T-helper 2 cell treated with Interferon-gamma antibody and Interleukin-4, amounts not matched to agents 5 μg/mL and 100 μg/mL, for 36 hours (primary cell): ENCODE data around the gene TEX22.

Source experiments
- DNase-seq: peaks from one replicate; pipeline ENCODE4 v3.0.0; 2021; ENCODE audit warnings: low spot score
- H3K27ac Mint-ChIP-seq: one replicate; pipeline ENCODE4 v1.8.0; 2021; ENCODE audit warnings: mild to moderate bottlenecking, mixed read lengths
- H3K27me3 Mint-ChIP-seq: one replicate; pipeline ENCODE4 v1.8.0; 2021; ENCODE audit warnings: low read depth, mixed read lengths
- H3K36me3 Mint-ChIP-seq: one replicate; pipeline ENCODE4 v1.8.0; 2021; ENCODE audit warnings: low read depth, mixed read lengths
- H3K4me1 Mint-ChIP-seq: one replicate; pipeline ENCODE4 v1.8.0; 2021; ENCODE audit warnings: low read depth, mixed read lengths
- H3K4me3 Mint-ChIP-seq: one replicate; pipeline ENCODE4 v1.8.0; 2022; ENCODE audit warnings: mild to moderate bottlenecking, moderate library complexity, mixed read lengths
- H3K9me3 Mint-ChIP-seq: one replicate; pipeline ENCODE4 v1.8.0; 2021; ENCODE audit warnings: mixed read lengths

TEX22 gene, protein sequence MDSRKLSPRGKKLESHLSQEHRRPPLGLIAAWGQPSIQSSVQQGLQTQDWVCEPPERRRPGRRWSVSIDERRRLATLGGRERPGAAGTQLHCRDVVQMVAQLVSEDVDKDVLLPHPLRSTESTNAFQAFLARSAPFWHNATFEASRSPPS

GRCh38 chr14:105398044-105398725 is at the start of gene TEX22:
Gene TEX22, plus strand, starts transcription at chr14:105398538. Its CDS starts 803 bp downstream, at chr14:105399341.
- Mint-ChIP-seq H3K9me3 (peaks cover 11% of the 10 kb centered on the region), H3K27me3 (no peaks in the 10 kb centered on the region), H3K4me1 (peaks cover 5% of the 10 kb centered on the region), H3K4me3 (peak within 1 kb of the TSS; percentile 93), H3K36me3 (peaks cover 35% of the 10 kb centered on the region), H3K27ac (peak within 1 kb of the TSS; percentile 90)
- DNase-seq: peak; percentile 91

DNA sequence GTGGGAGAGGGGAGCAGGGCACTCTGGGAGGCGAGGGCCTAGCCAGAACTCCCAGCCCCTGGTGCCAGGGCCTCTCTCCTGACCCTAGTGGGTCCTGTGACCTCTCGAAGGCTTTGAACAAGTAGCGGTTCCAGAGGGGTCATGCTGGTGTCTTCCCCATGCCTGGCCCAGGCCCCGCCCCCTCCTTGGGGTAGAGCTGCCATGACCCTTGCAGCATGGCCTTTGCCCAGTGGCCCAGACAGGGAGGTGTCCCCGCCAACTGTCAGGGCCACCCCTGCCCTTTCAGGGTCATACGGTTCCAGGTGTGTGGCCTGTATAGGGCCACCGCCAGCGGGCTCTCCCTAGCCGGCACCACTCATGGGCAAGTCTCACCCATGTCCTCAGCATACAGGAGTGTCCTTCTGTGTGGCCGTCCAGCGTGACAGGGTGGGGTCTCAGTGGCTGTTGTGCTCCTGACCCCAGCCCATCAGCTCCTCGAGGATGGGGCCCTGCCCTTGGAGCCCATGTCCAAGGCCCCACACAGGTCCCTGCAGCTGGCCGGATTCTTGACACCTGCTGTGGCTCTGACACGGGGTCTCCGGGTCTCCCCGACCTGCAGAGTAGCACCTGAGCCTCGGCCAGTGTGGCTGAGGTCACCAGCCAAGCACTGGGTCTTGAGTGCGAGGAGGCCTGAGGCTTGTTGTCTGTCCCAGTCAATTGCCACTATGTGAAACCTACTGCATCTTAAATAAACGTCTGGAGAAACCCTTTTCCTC is 49.2 kb upstream of the TEX22 start:
- Mint-ChIP-seq H3K27me3 (no peaks in the 10 kb centered on the region), H3K9me3 (peaks cover 6% of the 10 kb centered on the region), H3K4me3 (no peak overlapping the region), H3K27ac (no peak overlapping the region), H3K36me3 (no peaks in the 10 kb centered on the region), H3K4me1 (peaks cover 2% of the 10 kb centered on the region)
- DNase-seq: no peak

- H3K4me1 Mint-ChIP-seq: peaks cover 2% of the 10 kb centered on the region
- no peak overlapping the region for H3K27ac Mint-ChIP-seq
- H3K9me3 Mint-ChIP-seq: peaks cover 6% of the 10 kb centered on the region
- DNase-seq: no peak
- no peaks in the 10 kb centered on the region for H3K27me3 Mint-ChIP-seq
- H3K36me3 Mint-ChIP-seq: no peaks in the 10 kb centered on the region
- H3K4me3 Mint-ChIP-seq: no peak overlapping the region
Observed at GRCh38 chr14:105349992-105350391, 48.3 kb upstream of the TEX22 start.

DNA sequence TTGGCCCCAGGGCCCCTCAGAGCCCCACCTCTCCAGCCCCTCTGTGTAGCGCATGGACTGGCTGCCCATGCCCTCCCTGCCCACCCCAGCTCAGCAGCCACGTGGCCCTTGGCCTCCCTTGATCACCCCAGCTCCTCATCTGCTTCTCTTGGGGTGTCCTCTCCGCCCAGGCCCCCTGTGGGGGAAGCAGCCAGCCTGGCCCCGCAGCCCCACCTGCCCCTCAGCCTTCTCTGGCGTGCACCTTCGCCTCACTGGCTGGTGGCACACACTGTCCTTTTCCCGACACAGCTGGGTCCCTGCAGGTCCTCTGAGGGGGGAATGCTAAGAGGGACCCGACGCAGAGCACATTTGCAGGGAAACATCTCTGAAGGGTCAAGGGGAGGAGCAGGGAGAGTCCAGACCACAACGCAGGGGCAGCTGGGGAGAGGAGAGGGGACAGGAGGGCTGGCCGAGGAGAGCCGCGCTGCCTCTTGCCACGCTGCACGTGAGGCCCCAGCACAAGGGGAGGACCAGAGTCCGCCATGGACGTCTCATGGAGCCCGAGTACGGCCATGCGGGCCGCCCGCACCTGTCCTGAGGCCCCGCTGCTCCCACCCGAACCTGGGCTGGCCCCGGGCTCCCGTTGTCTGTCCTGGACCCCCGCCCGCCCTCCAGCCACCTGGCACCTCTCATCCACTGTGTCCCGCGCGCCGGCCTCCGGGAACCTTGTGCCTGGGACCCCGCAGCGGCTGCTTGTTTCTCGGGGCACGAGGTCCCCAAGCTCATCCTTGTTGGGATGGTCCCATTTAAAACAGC is 47.7 kb upstream of the TEX22 start:
- Mint-ChIP-seq H3K36me3 (no peaks in the 10 kb centered on the region), H3K4me1 (peaks cover 2% of the 10 kb centered on the region), H3K4me3 (no peak overlapping the region), H3K27ac (no peak overlapping the region), H3K9me3 (peaks cover 2% of the 10 kb centered on the region), H3K27me3 (no peaks in the 10 kb centered on the region)
- no peak for DNase-seq

DNA sequence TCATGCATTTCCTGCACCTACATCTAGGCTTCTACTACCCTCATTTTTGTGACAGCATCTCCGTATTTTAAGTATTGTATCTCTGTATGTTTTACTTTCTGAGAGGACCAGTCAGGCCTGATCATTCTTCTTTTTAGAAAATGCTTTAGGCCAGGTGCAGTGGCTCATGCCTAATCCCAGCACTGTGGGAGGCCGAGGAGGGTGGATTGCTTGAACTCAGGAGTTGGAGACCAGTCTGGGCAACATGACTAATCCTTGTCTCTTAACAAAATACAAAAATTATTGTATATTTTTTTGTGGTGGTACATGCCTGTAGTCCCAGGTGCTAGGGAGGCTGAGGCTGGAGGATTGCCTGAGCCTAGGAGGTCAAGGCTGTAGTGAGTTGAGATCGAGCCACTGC is 46.9 kb upstream of the TEX22 start:
- Mint-ChIP-seq H3K9me3 (no peaks in the 10 kb centered on the region), H3K4me1 (peaks cover 2% of the 10 kb centered on the region), H3K27me3 (no peaks in the 10 kb centered on the region), H3K4me3 (no peak overlapping the region), H3K36me3 (no peaks in the 10 kb centered on the region), H3K27ac (no peak overlapping the region)
- DNase-seq: no peak

- no peaks in the 10 kb centered on the region for H3K9me3 Mint-ChIP-seq
- H3K4me3 Mint-ChIP-seq: no peak overlapping the region
- no peak overlapping the region for H3K27ac Mint-ChIP-seq
- DNase-seq: peak; percentile 78
- H3K36me3 Mint-ChIP-seq: no peaks in the 10 kb centered on the region
- peaks cover 2% of the 10 kb centered on the region for H3K4me1 Mint-ChIP-seq
- H3K27me3 Mint-ChIP-seq: no peaks in the 10 kb centered on the region
Observed at GRCh38 chr14:105351920-105352851, 46.2 kb upstream of the TEX22 start.

DNA sequence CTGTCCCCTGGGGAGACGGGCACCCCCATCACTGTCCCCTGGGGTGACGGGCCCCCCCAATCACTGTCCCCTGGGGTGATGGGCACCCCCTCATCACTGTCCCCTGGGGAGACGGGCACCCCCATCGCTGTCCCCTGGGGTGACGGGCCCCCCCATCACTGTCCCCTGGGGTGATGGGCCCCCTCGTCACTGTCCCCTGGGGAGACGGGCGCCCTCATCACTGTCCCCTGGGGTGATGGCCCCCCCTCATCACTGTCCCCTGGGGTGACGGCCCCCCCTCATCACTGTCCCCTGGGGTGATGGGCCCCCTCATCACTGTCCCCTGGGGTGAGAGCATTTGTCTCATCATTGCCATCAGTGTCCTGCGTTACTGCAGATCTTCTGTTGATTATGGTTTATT is 45.2 kb upstream of the TEX22 start:
- H3K4me1 Mint-ChIP-seq: peaks cover 2% of the 10 kb centered on the region
- no peaks in the 10 kb centered on the region for H3K36me3 Mint-ChIP-seq

GRCh38 chr14:105354541-105354940 is 43.8 kb upstream of the TEX22 start:
- H3K4me1 Mint-ChIP-seq: peaks cover 2% of the 10 kb centered on the region
- no peaks in the 10 kb centered on the region for H3K27me3 Mint-ChIP-seq
- no peak overlapping the region for H3K27ac Mint-ChIP-seq
- no peaks in the 10 kb centered on the region for H3K9me3 Mint-ChIP-seq
- DNase-seq: no peak
- no peak overlapping the region for H3K4me3 Mint-ChIP-seq
- H3K36me3 Mint-ChIP-seq: no peaks in the 10 kb centered on the region

More for the DNA sequence above, 45.2 kb upstream of the TEX22 start:
- Mint-ChIP-seq H3K27ac (no peak overlapping the region), H3K4me3 (no peak overlapping the region), H3K27me3 (no peaks in the 10 kb centered on the region), H3K9me3 (no peaks in the 10 kb centered on the region)
- DNase-seq: no peak

GRCh38 chr14:105355049-105355575 is 43.2 kb upstream of the TEX22 start:
- H3K9me3 Mint-ChIP-seq: no peaks in the 10 kb centered on the region
- no peak for DNase-seq

DNA sequence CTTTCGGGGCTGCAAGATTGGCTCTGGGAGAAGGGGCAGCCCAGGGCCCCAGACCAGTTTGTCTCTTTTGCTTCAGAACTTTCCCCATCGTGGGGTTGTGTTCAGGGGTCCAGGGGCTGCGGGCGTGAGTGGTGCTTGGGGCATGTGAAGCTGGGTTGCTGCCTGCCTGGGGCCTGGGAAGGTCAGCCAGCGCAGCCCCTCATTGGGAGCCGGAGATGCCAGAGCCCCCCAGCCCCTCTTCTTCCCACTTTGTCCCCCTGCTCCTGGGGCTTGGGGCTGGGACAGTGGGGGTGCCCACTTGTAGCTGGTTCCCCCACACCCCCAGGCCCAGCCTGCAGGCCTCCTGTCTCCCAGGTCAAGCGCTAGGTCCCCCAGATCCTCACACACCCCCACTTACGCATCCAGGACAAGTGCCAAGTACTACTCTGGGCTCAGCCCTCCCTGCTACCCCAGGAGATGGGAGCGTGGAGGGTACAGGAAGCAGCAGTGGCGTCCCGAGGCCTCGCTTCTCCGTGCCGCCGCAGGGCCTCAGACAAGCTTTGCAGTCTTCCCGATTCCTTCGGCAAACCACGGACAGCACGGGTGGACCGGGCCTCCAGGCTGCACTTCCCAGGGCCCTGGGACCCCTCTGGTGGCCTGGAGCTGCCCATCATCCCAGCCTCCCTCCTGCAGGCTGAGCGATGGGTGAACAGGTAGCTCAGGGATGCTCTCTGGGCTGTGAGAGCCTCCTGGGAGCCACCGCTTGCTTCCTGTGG is 42.3 kb upstream of the TEX22 start:
- Mint-ChIP-seq H3K4me1 (peaks cover 2% of the 10 kb centered on the region), H3K9me3 (no peaks in the 10 kb centered on the region), H3K27me3 (no peaks in the 10 kb centered on the region), H3K4me3 (no peak overlapping the region), H3K27ac (no peak overlapping the region), H3K36me3 (no peaks in the 10 kb centered on the region)
- no peak for DNase-seq

More at GRCh38 chr14:105355049-105355575, 43.2 kb upstream of the TEX22 start:
- Mint-ChIP-seq H3K27me3 (no peaks in the 10 kb centered on the region), H3K4me1 (peaks cover 2% of the 10 kb centered on the region), H3K36me3 (no peaks in the 10 kb centered on the region), H3K27ac (no peak overlapping the region), H3K4me3 (no peak overlapping the region)

GRCh38 chr14:105356927-105357326 is 41.4 kb upstream of the TEX22 start:
- Mint-ChIP-seq H3K4me1 (peaks cover 2% of the 10 kb centered on the region), H3K36me3 (no peaks in the 10 kb centered on the region)

GRCh38 chr14:105357626-105358025 is 40.7 kb upstream of the TEX22 start:
- Mint-ChIP-seq H3K4me3 (no peak overlapping the region), H3K36me3 (no peaks in the 10 kb centered on the region), H3K27me3 (no peaks in the 10 kb centered on the region), H3K4me1 (no peaks in the 10 kb centered on the region), H3K9me3 (no peaks in the 10 kb centered on the region), H3K27ac (no peak overlapping the region)
- no peak for DNase-seq

More at GRCh38 chr14:105356927-105357326, 41.4 kb upstream of the TEX22 start:
- Mint-ChIP-seq H3K27ac (no peak overlapping the region), H3K27me3 (no peaks in the 10 kb centered on the region), H3K9me3 (no peaks in the 10 kb centered on the region), H3K4me3 (no peak overlapping the region)
- no peak for DNase-seq
